SK-N-DZ (cell line): ENCODE measurements around the gene MRPL47. TPM values are rescaled to one million over a fixed set of nuclear protein-coding genes. Genes with fewer than 3 reads are reported as not detected.
"Not testable (repeated sequence)": the region's sequence is repeated elsewhere in the genome, so short reads cannot be mapped to it uniquely, and the experiment has no call there.

Source experiments
- DNase-seq: peaks from one replicate; pipeline ENCODE4 v3.0.0-alpha.2; 2015; ENCODE audit warnings: low spot score
- polyA plus RNA-seq, 2 experiments: library from polyadenylated mRNA; depleted of rRNA; stranded (reverse); fragments of >200 nt; gene quantifications; 2 replicates each; pipeline ENCODE4 v1.2.3, GENCODE V29; 2014

Gene MRPL47
- polyA plus RNA-seq (2014; cell fraction: cytosol; rRNA removed): 93.4 and 97.7 TPM in 2 replicates
- polyA plus RNA-seq (2014; cell fraction: nucleus; rRNA removed): 53.8 and 70.9 TPM in 2 replicates

DNA sequence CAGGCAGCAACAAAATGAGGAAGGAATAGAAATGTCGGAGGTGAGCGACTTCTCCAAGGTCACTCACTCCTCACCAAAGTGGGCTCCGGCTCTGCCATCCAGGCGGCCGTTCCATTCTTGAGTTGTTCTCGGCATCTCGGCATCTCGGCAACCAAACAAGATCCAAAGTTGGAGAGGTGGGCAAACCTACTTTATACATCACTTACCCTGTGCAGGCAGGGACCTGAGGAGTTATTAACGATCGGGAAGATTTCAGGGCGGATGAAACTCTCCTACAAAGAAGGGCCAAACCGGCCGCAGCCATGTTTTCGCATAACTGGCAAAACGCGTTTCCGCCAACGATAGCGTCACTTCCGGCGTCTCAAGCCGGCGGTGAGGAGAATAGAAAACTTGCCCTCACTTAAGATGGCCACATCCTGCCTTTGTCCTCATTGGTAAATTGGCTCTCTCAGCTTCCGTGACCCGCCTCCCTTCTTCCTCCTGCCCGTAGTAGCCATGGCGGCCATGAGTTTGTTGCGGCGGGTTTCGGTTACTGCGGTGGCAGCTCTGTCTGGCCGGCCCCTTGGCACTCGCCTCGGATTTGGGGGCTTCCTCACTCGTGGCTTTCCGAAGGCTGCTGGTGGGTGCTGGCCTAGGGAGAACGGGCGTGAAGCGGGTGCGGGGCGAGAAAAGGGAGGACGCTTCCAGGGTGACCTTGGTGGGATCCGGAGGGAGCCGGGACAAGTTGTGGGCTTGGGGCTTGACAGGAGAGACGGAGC is at the start of gene MRPL47, which contains the start of gene NDUFB5:
TSS of gene MRPL47 (minus strand) at position 318 of the 758 bp plus-strand sequence. CDS start at position 304, 14 bp downstream.
TSS of gene NDUFB5 (plus strand) at position 474 of the 758 bp plus-strand sequence. CDS start at position 496, 22 bp downstream.
- peak; percentile 98 for DNase-seq

DNA sequence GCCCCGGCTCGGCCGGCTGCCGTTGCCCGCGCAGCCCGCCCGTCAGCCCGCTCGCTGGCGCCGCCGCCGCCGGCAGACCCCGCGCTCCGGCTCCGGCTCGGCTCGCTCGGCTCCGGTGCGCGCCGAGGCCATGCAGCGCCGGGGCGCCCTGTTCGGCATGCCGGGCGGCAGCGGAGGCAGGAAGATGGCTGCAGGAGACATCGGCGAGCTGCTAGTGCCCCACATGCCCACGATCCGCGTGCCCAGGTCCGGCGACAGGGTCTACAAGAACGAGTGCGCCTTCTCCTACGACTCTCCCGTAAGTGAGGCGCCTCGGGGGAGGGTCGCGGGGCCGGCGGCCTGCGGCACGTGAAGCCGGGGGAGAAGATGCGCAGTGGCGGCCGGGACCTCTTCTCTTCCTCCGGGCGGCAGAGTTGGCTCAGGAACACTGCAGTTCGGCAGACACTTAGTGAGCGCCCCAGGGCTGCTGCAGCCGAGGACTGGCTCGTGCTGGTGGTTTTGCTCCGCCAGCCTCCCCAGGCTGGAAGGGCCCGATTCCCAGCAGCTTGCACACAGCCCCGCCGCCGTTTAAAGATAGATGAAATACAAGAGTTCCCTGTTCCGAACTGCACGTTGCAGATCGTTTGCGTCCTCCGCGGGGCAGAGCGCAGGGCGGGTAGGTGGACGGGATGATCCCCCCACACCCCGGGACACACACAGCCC is 48.8 kb upstream of the MRPL47 start:
- DNase-seq: peak; percentile 80

DNA sequence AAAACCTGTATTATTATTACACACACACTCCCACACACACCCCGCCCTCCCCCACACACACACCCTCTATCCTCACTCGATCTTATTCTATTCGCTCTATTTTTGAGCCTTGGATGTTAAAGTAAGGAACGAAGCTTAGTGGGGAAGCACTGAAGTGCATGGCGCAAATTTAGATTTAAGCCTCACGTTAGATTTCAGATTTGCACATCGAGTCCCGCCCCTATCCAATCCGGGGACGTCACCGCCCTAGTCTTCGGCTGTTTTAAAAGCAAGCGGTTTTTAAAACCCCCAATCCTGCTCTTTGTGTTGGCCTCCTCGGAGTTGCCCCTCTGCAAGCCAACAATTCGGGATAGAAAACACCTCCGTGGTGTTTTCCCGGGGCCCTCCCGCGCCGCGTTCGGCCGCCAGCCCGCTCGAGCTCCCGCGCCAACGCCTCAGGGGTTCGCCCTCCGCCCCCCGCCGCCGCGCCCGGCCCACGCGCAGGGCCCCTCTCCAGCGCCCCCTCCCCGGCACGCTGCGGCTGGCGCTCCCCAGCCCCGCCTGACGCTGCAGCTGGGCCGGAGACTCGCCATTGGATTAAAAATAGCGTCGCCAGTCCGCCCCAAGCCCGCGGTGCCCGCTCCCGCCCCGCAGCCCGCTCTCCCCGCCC is 48.1 kb upstream of the MRPL47 start, which contains the start of gene USP13:
TSS of gene USP13 (plus strand) at position 594 of the 649 bp plus-strand sequence. CDS start 186 bp downstream, outside the sequence.
- DNase-seq: peak; percentile 73

DNA sequence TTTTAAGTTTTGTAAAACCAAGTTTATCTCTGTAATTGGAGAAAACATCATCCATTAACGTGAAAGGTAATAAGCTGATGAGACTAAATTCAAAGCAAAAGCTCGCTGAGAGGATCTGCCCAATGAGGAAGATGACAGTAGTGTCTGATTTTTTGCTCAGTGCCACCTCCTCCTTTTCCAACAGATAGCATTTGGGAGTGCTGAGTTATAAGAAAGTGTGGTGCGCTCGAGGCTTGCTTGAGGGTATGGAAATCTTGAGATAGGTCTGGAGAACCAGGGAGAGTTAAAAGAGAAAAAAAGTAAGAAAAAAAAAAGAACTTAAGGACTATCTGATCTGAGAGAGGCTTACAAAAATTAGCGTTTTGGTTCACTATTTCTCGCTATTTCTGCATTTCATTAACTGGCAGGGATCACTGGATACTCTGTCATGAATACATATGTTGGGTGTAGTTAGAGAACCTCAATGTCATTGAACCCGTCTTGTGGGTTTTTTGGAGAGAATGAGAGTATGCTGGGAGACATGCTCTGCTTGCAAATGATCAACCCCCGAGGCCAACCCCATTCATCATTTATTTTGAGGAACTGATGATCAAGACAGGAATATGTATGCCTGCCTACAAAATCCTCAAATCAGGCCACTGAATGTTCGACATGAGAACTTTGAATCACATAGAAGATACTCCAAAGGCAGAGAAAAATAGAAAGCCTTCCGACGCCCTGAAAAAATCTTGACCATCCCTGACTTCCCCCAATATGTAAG is 47.4 kb upstream of the MRPL47 start:
- DNase-seq: peak; percentile 71

DNA sequence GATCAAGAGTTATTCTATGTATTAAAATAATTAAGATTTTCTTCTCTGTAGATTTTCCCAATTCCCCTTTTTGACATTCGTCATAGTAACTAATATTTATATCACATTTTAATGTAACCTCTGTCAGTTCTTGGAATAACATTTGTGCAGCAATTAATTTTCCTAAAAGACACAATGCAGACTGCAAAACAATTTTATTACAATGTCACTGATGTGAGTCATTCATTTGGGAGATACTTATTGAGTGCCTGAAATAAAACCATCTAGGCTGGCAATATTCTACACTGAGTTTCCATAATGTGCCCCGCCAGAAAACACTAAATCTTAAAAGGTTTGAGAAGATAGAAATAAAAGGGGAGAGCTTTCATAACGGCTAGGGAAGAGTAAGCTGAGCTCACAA is 41.7 kb upstream of the MRPL47 start:
- DNase-seq: no peak

DNA sequence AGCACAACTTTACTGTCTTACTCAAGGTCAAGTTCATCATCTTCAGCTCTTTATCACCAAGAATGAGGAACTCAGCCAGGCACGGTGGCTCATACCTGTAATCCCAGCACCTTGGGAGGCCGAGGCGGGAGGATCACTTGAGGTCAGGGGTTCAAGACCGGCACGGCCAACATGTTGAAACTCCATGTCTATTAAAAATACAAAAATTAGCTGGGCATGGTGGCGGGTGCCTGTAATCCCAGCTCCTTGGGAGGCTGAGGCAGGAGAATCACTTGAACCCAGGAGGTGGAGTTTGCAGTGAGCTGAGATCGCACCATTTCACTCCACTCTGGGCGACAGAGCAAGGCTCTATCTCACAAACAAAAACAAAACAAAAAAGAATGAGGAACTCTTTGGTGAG is 39.4 kb upstream of the MRPL47 start:
- not testable (repeated sequence) for DNase-seq

DNA sequence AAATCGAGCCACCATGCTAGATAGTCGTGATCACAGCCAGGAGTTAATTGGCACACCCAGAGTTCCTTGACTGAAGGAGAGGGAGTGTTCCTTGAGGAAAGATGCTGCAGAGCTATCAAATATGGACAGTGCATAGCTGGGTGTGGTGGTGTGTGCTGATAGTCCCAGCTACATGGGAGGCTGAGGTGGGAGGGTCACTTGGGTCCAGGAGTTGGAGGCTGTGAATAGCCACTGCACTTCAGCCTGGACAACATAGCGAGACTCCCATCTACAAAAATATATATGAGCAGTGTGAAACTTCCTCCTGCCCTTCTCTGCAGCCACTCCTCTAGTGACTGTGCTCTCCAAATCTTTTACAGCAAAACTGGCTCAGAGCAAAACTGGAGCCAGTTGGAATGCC is 38.4 kb upstream of the MRPL47 start:
- DNase-seq: no peak

DNA sequence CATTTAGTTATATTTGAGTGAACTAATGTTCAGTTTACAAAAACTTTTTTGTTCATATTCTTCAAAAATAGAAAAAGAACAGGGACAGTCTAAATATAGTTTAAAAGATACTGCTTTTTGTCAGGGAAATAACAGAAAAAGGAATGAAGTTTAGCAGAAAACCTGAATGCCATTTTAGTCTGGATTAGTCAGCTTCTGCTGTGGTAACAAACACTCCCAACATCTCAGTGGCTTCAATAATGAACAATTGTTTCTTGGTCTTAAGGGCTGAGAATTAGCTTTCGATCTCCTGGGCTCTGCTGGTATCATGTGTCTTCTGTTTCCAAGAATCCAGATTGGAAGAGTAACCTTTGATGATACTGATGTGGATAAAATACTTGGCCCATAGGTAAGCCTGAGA is 36.0 kb upstream of the MRPL47 start:
- no peak for DNase-seq

DNA sequence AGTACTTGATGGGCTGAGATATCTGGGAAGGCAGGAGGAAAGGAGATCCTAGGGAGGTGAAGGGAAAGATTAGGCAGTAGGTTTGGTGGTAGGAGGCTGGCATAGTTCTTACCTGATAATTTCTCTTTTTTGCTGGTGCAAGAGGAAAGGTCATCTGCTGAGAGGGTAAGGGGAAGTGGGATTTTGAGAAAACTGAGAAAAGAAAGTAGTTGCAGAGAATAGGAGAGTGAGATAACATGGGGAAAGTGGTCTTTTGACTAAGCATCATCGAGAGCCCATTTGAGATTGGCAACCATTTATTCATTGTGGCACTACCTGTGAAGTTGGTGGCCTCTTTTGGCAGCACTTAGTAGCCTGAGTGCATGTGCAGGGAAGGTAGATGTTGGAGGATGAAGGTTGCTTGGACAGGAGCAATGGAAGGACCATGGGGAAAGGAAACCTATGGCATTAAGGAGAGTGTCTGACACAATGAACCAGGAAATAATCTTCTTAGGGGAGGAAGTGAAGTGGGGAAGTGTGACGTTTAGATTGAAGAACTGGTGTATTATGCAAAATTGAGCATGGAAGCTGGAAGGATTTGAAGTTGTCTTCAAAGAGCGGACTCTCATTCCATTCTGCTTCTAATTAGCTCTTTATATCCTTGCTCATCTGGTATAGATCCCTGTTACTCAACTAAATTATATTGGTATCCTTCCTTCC is 26.5 kb upstream of the MRPL47 start:
- no peak for DNase-seq

DNA sequence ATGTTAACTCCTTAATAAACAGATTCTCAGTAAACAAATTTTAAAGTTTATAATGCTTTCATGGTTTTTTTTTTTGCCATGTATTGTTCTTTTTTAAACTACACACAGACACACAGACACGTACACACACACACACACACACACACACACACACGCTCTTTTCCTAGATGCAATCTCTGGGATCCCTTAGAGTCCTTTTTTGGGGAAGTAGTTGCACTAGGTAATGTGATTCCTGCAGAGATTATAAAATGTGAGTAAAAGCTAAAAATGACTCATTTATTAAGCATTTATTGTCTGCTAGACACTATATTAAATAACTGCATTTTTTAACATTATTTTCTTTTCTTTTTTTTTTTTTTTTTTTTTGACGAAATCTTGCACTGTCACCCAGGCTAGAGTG is 20.0 kb upstream of the MRPL47 start:
- DNase-seq: no peak

DNA sequence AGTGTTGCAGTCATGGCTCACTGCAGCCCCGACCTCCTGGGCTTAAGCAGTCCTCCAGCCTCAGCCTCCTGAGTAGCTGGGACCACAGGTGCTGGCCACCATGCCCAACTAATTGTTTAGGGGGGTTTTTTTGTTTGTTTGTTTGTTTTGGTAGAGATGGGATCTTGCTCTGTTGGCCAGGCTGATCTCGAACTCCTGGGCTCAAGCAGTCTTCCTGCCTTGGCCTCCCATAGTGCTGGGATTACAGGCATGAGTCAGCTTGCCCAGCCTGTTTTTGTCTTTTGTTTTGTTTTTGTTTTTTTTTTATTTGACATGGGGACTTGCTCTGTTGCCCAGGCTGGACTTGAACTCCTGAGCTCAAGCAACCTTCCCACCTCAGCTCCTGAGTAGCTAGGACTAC is 17.6 kb upstream of the MRPL47 start:
- no peak for DNase-seq

DNA sequence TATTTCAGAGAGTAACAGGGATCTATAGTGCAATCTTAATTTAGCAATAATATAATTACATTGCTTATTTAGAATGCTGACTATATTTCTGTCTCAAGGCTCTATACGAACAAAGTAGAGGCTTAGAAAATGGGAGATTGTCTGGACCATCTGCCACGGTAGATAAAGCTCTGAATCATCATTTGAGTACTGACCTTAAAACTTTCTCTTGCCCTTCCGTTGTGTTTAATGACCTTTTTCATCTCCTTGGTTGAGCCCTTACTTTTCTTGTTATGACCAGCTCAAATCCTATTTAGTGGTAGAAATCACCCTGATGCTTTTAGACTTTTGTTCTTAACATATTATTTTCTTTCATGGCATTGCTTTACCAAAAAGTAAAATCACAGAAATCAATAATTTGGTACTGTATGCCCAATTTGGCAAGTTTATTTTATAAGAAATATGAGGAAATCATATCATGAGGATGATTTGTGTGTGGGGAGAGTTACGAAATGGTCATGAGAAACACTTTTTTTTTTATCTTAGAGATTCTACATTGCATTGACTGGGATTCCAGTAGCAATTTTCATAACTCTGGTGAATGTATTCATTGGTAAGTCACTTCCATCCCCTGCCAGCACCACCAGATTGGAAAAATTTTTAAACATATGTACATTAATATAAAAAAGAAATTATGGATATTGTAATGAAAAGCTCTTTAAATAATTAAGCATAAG is 11.2 kb upstream of the MRPL47 start:
- DNase-seq: no peak

DNA sequence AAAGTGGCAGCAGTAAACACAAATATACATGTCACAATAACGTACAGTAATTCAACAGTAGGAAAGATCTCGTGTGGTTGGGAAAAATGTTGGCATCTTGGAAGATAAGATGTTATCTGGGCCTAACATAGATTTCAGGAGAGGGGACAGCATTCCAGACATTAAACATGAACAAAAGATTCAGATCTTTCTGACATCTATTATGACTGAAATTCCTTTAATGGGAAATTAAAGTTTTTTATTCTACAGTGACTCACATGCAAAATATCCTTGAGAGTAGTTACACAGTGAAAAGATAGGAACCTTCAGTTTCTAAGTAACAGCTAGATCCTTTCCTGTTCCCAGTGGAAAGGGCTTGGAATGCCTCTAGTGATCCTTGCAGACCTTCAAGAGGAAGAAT is 9.4 kb upstream of the MRPL47 start:
- no peak for DNase-seq

DNA sequence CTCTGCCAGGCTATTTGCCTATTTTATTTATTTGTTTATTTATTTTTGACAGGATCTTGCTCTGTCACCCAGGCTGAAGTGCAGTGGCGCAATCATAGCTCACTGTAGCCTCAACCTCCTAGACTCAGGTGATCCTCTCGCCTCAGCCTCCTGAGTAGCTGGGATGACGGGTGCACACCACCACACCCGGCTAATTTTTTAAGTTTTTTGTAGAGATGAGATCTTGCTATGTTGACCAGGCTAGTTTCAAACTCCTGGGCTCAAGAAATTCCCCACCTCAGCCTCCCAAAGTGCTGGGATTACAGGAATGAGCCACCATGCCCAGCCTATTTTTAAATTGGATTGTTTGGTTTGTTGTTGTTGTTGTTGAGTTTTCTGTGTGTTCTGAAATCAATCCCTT is 5.6 kb upstream of the MRPL47 start:
- DNase-seq: no peak

DNA sequence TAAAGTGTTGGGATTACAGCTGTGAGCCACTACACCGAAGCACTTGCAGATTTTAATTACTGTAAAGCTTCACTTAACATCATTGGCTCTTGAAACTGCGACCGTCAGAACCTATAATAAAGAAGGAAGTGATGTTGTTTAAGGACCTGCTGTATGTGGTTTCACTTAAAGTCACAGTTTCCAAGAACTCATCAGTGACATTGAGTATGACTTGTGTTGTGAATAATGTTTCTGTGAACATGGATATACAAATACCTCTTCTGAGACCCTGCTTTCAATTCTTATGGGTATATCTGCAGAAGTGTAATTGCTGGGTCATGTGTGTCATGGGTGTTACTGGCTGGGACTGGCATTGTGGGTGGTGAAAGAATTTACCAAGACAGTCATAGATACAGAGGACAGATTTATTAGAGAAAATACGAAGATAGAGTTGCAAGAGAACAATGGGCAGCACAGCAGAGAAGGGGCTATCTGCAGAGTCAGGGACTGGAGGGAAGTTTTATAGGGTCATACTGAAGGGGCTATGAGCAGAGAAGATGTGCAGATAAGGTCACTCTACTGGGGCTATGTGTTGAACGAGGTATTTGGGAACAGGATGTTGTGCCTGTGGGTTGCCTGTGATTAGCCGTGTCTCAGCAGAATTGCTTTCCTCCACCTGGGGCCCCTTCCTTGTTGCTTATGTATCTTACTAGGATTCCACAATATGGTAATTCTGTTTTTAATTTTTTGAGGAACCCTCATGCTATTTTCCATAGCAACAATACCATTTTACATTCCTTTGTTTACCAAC is 4.7 kb upstream of the MRPL47 start:
- DNase-seq: no peak

DNA sequence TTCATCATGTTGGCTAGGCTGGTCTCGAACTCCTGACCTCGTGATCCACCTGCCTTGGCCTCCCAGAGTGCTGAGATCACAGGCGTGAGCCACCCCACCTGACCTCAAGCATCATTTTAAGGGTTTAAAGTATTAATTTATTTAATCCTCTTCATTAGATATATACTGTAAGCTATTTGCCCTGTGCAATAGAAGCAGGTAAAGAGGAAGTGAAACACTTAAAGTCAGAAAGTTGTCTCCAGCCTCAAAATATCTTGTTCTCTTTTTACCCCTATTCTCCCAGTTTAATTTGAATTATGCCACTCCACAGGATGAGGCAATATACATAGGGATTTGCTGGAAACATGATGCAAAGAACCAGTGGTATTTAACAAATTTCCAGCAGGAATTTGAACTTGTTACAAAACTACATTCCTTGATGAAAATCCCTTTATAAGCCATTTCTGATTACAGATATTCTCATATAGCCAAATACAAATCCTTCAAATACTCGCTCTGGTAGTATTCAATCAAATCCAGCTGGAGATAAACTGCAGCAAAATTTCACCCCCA is 2.2 kb upstream of the MRPL47 start:
- no peak for DNase-seq

DNA sequence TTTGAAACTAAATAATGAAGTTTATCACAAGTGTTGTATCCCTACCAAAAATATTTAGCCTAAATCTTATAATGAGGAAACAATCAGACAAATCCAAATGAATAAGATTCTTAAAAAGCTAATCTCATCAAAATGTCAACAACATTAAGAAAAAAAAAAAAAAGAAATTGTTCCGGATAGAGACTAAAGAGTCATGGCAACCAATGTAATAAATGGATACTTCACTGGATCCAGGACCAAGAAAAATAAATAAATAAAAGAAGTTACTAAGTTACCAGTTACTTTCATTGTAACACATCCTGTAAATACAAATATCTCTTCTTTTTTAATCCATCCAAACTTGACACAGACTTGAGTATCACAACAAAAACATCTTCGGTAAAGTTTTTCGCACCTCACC is 607 bp downstream of the MRPL47 start:
- DNase-seq: no peak

DNA sequence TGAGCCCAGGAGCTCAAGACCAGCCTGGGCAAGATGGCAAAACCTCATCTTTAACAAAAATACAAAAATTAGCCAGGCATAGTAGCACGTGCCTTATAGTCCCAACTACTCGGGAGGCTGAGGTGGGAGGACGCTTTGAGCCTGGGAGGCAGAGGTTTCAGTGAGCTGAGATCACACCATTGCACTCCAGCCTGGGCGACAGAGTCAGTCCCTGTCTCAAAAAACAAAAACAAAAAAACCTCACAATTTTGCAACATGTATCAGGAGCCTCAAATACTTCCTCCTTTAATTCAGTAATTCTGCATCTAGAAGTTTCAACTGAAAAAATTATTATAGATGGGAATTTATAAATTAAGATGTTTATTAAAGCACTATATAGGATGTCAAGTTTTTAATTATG is 1.1 kb downstream of the MRPL47 start:
- DNase-seq: no peak

DNA sequence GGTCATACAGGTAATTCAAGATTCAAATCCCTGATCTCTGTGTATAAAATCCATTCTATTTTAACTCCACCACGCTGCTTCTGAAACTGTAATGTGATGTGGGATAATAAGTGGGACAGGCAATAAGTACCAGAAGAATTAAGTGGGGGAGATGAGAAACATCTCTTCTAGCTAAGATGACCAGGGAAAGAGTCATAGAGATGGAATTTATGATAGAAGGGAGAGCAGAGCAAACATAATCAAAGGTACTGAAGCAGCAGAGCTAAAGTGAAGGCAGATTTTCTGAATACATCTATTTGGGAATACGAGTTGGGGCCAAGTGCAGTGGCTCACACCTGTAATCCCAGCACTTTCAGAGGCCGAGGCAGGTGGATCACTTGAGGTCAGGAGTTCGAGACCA is 4.9 kb downstream of the MRPL47 start:
- no peak for DNase-seq
